NT2/D1 (cell line): ENCODE measurements around the gene CATSPERD.
"Not testable (repeated sequence)": the region's sequence is repeated elsewhere in the genome, so short reads cannot be mapped to it uniquely, and the experiment has no call there.

Source experiments
- DNase-seq: peaks from one replicate; pipeline ENCODE4 v3.0.0-alpha.2; 2011; ENCODE audit warnings: low read depth, low spot score
- H3K27me3 ChIP-seq: 2 replicates; pipeline ENCODE4 v1.6.0; 2011; ENCODE audit warnings: mild to moderate bottlenecking; ENCODE audit not compliant: insufficient read length, insufficient read depth
- H3K36me3 ChIP-seq: 2 replicates; pipeline ENCODE4 v1.6.1; 2011; ENCODE audit warnings: mild to moderate bottlenecking, low read length, mixed read lengths; ENCODE audit not compliant: insufficient read depth, insufficient read length
- H3K4me1 ChIP-seq: 2 replicates; pipeline ENCODE4 v1.5.1; 2011; ENCODE audit not compliant: insufficient read depth, insufficient read length
- H3K4me3 ChIP-seq: 2 replicates; pipeline ENCODE4 v1.5.1; 2011; ENCODE audit warnings: low read depth; ENCODE audit not compliant: insufficient read length
- H3K9ac ChIP-seq: 2 replicates; pipeline ENCODE4 v1.6.0; 2011; ENCODE audit warnings: low read depth; ENCODE audit not compliant: insufficient read length
- H3K9me3 ChIP-seq: 2 replicates; pipeline ENCODE4 v1.5.1; 2011; ENCODE audit warnings: mild to moderate bottlenecking, low read length; ENCODE audit not compliant: insufficient read depth
- SUZ12 ChIP-seq: IDR thresholded peaks from 2 replicates; pipeline ENCODE4 v1.6.1; 2011; ENCODE audit not compliant: insufficient read length, insufficient read depth; ENCODE audit errors: extremely low read depth
- YY1 ChIP-seq: IDR thresholded peaks from 2 replicates; pipeline ENCODE4 v1.6.1; 2011; ENCODE audit not compliant: insufficient read length, insufficient read depth
- ZNF274 ChIP-seq: IDR thresholded peaks from 2 replicates; pipeline ENCODE4 v1.6.1; 2011; ENCODE audit warnings: mild to moderate bottlenecking, low read depth, low read length

The CATSPERD gene

DNA sequence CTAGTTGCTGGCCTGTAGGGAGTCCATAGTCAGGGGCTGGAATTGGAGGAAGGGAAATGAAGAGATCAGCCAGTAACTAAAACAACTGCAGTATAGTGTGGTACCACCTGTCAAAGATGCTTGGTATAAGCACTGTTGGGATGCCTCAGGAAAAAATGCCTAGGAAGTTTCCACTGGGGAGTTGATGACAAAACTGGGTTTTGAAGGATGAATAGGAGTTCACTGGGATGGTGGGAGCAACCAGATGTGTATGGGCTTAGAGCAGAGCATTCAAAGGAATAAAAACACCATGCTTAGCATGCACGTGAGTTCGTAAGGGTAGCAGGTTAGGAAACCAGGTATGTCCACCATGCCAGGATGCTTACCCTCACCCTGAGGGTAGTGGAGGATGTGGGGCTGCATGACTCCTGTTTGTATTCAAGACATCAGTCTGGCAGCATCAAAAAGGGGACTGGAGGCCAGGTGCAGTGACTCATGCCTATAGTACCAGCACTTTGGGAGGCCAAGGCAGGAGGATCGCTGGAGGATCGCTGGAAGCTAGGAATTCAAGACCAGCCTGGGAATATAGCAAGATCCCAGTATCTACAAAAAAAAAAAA, 7.1 kb downstream of the CATSPERD start:
- no peaks in the 10 kb centered on the region for H3K27me3 ChIP-seq
- TF ChIP-seq SUZ12 (no peak), ZNF274 (no peak), YY1 (no peak)
- DNase-seq = no peak
- H3K4me1 ChIP-seq = no peaks in the 10 kb centered on the region
- H3K9ac ChIP-seq = no peak overlapping the region
- no peaks in the 10 kb centered on the region for H3K9me3 ChIP-seq
- no peak overlapping the region for H3K4me3 ChIP-seq
- H3K36me3 ChIP-seq = no peaks in the 10 kb centered on the region

DNA sequence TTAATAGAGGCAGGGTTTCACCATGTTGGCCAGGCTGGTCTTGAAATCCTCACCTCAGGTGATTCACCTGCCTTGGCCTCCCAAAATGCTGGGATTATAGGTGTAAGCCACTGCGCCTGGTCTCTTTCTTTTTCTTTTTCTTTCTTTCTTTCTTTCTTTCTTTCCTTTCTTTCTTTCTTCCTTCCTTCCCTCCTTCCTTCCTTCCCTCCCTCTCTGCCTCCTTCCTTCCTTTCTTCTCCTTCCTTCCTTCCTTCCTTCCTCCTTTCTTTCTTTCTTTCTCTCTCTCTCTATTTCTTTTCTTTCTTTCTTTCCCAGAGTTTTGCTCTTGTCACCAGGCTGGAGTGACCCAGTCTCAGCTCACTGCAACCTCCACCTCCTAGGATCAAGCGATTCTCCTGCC, 12.7 kb downstream of the CATSPERD start:
- not testable (repeated sequence) for DNase-seq, H3K4me3 ChIP-seq, H3K9me3 ChIP-seq, H3K9ac ChIP-seq, H3K27me3 ChIP-seq, H3K36me3 ChIP-seq, H3K4me1 ChIP-seq

DNA sequence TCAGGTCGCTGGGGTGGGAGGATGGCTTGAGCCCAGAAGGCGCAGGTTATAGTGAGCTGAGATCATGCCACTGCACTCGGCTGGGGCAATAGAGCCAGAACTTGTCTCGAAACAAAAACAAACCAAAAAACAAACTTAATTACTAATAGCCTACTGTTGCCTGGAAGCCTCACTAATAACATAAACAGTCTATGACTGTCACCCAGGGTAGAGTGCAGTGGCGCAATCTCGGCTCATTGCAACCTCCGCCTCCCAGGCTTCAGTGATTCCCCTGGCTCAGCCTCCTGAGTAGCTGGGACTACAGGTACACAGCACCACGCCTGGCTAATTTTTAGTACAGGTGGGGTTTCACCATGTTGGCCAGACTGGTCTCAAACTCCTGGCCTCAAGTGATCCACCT, 18.0 kb downstream of the CATSPERD start:
- no peaks in the 10 kb centered on the region for H3K36me3 ChIP-seq
- no peaks in the 10 kb centered on the region for H3K27me3 ChIP-seq
- H3K4me1 ChIP-seq = peaks cover 3% of the 10 kb centered on the region
- H3K4me3 ChIP-seq = no peak overlapping the region
- no peak overlapping the region for H3K9ac ChIP-seq
- DNase-seq = no peak
- no peaks in the 10 kb centered on the region for H3K9me3 ChIP-seq
- no peak for TF ChIP-seq YY1
- TF ChIP-seq ZNF274 = no peak
- no peak for TF ChIP-seq SUZ12

GRCh38 chr19:5742051-5742450, 21.6 kb downstream of the CATSPERD start:
- peaks cover 3% of the 10 kb centered on the region for H3K4me1 ChIP-seq
- no peak overlapping the region for H3K9ac ChIP-seq
- H3K9me3 ChIP-seq = no peaks in the 10 kb centered on the region
- no peak for DNase-seq
- no peaks in the 10 kb centered on the region for H3K36me3 ChIP-seq
- TF ChIP-seq ZNF274 (no peak), YY1 (no peak), SUZ12 (no peak)
- H3K27me3 ChIP-seq = no peaks in the 10 kb centered on the region
- H3K4me3 ChIP-seq = no peak overlapping the region

DNA sequence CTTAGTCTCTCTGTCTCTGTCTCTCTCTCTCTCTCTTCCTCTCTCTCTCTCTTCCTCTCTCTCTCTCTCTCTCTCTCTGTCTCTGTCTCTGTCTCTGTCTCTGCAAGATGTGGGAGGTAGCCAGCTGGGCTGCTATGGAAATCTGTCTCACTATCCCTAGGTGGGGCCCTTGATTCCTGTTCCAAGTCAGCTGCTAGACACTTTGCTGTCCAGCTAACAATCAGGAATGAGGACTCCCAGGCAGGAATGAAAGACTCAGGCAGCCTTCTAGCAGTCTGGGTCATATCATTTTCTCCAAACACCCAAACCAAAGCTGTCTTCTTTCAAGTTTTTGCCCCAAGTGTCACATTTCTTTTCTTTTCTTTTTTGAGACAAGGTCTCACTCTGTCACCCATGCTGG, 23.2 kb downstream of the CATSPERD start:
- TF ChIP-seq YY1 = no peak
- TF ChIP-seq ZNF274 = no peak
- TF ChIP-seq SUZ12 = no peak
- Histone ChIP-seq H3K4me3 (no peak overlapping the region), H3K9ac (no peak overlapping the region), H3K36me3 (no peaks in the 10 kb centered on the region), H3K27me3 (no peaks in the 10 kb centered on the region), H3K4me1 (peaks cover 3% of the 10 kb centered on the region), H3K9me3 (no peaks in the 10 kb centered on the region)
- no peak for DNase-seq

DNA sequence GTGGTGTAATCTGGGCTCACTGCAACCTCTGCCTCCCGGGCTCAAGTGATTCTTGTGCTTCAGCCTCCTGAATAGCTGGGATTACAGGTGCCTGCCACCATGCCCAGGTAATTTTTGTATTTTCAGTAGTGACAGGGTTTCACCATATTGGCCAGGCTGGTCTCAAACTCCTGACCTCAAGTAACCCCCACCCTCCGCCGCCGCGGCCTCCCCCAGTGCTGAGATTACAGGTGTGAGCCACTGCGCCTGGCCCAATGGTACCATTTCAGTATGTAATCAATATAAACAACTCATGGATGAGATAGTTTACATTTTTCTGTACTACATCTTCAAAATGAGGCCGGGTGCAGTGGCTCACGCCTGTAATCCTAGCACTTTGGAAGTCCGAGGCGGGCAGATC, 24.6 kb downstream of the CATSPERD start:
- not testable (repeated sequence) for H3K4me1 ChIP-seq, H3K9me3 ChIP-seq, H3K9ac ChIP-seq, DNase-seq, H3K4me3 ChIP-seq, H3K36me3 ChIP-seq, H3K27me3 ChIP-seq

GRCh38 chr19:5748920-5749319, 28.5 kb downstream of the CATSPERD start:
- not testable (repeated sequence) for H3K4me3 ChIP-seq, H3K9me3 ChIP-seq, DNase-seq

GRCh38 chr19:5749505-5749904, 29.1 kb downstream of the CATSPERD start:
- DNase-seq = no peak
- TF ChIP-seq SUZ12 (no peak), ZNF274 (no peak), YY1 (no peak)

More at GRCh38 chr19:5748920-5749319, 28.5 kb downstream of the CATSPERD start:
- H3K9ac ChIP-seq, H3K36me3 ChIP-seq, H3K27me3 ChIP-seq, H3K4me1 ChIP-seq: not testable (repeated sequence)

More at GRCh38 chr19:5749505-5749904, 29.1 kb downstream of the CATSPERD start:
- Histone ChIP-seq H3K9ac (no peak overlapping the region), H3K27me3 (no peaks in the 10 kb centered on the region), H3K9me3 (no peaks in the 10 kb centered on the region), H3K4me1 (no peaks in the 10 kb centered on the region), H3K4me3 (no peak overlapping the region), H3K36me3 (no peaks in the 10 kb centered on the region)
